ENCODE measurements around the gene TAOK2.

DNA sequence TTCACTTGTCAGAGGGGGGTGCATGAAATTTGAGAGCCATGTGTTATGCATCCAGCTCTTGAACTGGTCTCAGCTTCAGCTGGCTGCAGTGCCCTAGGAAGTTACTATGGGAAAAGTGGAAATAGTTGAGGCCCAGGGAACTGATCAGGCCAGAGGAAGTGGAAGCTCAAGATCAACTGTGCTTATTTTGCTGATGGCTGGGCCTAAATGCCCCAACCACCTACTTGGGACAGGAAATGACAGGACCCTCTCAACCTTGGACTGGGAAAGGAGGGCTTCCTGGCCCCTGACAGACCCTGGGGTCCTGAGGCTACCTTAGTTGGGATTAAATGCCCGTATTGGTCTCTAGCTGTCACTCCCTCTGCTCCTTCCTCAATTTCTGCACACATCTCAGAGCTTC lies 1.2 kb upstream of the TAOK2 start:
- TF ChIP-seq POLR2A (IDR thresholded peaks at IDR 0.05) = no peak
- TF ChIP-seq, protein P1, sequence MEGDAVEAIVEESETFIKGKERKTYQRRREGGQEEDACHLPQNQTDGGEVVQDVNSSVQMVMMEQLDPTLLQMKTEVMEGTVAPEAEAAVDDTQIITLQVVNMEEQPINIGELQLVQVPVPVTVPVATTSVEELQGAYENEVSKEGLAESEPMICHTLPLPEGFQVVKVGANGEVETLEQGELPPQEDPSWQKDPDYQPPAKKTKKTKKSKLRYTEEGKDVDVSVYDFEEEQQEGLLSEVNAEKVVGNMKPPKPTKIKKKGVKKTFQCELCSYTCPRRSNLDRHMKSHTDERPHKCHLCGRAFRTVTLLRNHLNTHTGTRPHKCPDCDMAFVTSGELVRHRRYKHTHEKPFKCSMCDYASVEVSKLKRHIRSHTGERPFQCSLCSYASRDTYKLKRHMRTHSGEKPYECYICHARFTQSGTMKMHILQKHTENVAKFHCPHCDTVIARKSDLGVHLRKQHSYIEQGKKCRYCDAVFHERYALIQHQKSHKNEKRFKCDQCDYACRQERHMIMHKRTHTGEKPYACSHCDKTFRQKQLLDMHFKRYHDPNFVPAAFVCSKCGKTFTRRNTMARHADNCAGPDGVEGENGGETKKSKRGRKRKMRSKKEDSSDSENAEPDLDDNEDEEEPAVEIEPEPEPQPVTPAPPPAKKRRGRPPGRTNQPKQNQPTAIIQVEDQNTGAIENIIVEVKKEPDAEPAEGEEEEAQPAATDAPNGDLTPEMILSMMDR (IDR thresholded peaks at IDR 0.05) = no peak

Measured in thyroid gland (tissue), 4 donors.